GM12878 (cell line): Measurements from ENCODE around the gene ATG9B. TPM values are rescaled to one million over a fixed set of nuclear protein-coding genes. Genes with fewer than 3 reads are reported as not detected.

Experiments
- CBFB ChIP-seq: IDR thresholded peaks from 2 replicates; pipeline ENCODE4 v1.6.1; 2016; ENCODE audit warnings: antibody characterized with exemption, low read depth
- CHD1 ChIP-seq: IDR thresholded peaks from 2 replicates; pipeline ENCODE4 v1.6.1; 2012; ENCODE audit warnings: low read depth, low read length, improper control_type of control experiment
- DPF2 ChIP-seq: fragments of 450-650 bp; IDR thresholded peaks from 2 replicates; pipeline ENCODE4 v1.6.1; 2017; ENCODE audit warnings: mild to moderate bottlenecking
- E4F1 ChIP-seq: fragments of 450-650 bp; IDR thresholded peaks from 2 replicates; pipeline ENCODE4 v1.6.1; 2018; ENCODE audit warnings: borderline replicate concordance, mild to moderate bottlenecking; ENCODE audit not compliant: partially characterized antibody
- EP300 ChIP-seq, 2 experiments: fragments of 150-350 bp in 1 of 2; IDR thresholded peaks; 2 replicates each; pipeline ENCODE4 v1.6.1; 2011 to 2012; ENCODE audit warnings: low read depth in 2 of 2, low read length in 2 of 2, borderline replicate concordance in 1 of 2, improper control_type of control experiment in 1 of 2, inconsistent platforms in 1 of 2; ENCODE audit not compliant: control insufficient read depth in 1 of 2
- HDGF ChIP-seq: fragments of 450-650 bp; IDR thresholded peaks from 2 replicates; pipeline ENCODE4 v1.6.1; 2016; ENCODE audit warnings: antibody characterized with exemption
- KLF5 ChIP-seq: fragments of 450-650 bp; IDR thresholded peaks from 2 replicates; pipeline ENCODE4 v1.6.1; 2014; ENCODE audit warnings: mild to moderate bottlenecking; ENCODE audit not compliant: partially characterized antibody
- LARP7 ChIP-seq: fragments of 450-650 bp; IDR thresholded peaks from 2 replicates; pipeline ENCODE4 v1.6.1; 2017; ENCODE audit warnings: mild to moderate bottlenecking
- MEF2B ChIP-seq: fragments of 450-650 bp; IDR thresholded peaks from 2 replicates; pipeline ENCODE4 v1.6.1; 2018; ENCODE audit warnings: mild to moderate bottlenecking, moderate library complexity; ENCODE audit not compliant: partially characterized antibody, poor library complexity, severe bottlenecking
- NRF1 ChIP-seq: conservative IDR thresholded peaks from 2 replicates; pipeline ENCODE4 v1.6.1; 2011; ENCODE audit warnings: mild to moderate bottlenecking, low read depth, low read length, improper control_type of control experiment
- ZBTB40 ChIP-seq: fragments of 450-650 bp; IDR thresholded peaks from 2 replicates; pipeline ENCODE4 v1.6.1; 2016; ENCODE audit warnings: mild to moderate bottlenecking, moderate library complexity, borderline replicate concordance
- ZZZ3 ChIP-seq: IDR thresholded peaks from 2 replicates; pipeline ENCODE4 v1.6.1; 2011; ENCODE audit warnings: low read depth; ENCODE audit not compliant: control insufficient read depth, insufficient read length
- polyA plus RNA-seq, 11 experiments: library from polyadenylated mRNA; depleted of rRNA in 4 of 11; unstranded in 6 of 11; stranded (reverse) in 5 of 11; fragments of >200 nt; fragmentation: Nextera tagmentation in 4 of 11; fragmentation: Illumina TruSeq in 1 of 11; extraction: Ambion mirVana in 4 of 11; extraction: Trizol in 1 of 11; gene quantifications; 1 replicate in 1 of 11; 2 replicates in 10 of 11; pipeline versions ENCODE4 v1.2.1 to v1.2.3, GENCODE V29; 2011 to 2016; ENCODE audit warnings: inconsistent platforms in 2 of 11, missing spikeins in 2 of 11, low read depth in 1 of 11
- total RNA-seq, 4 experiments: library from RNA; depleted of rRNA in 3 of 4; stranded (reverse); fragments of >200 nt in 3 of 4; fragmentation: Illumina TruSeq in 1 of 4; extraction: Trizol in 1 of 4; gene quantifications; 2 replicates each; pipeline versions ENCODE4 v1.2.1 to v1.2.3, GENCODE V29; 2013 to 2021

ATG9B gene
- total and polyA plus RNA-seq, 10 of the 15 experiments (the other 5 are each of a cell fraction or from before 2014, with no cell fraction given) = 0.01 to 0.83 (median 0.12) TPM; not detected in 2

- TF ChIP-seq ZBTB40 (peak; percentile 90), ZZZ3 (no peak), LARP7 (no peak), NRF1 (peak; percentile 37; the same call in 1 of the 2 replicates), KLF5 (no peak), MEF2B (no peak), DPF2 (peak; percentile 57), CHD1 (no peak), HDGF (0 out of 2 replicates have a peak, but pooled peaks have one; percentile 64), E4F1 (peak; percentile 64), EP300 (IDR thresholded peaks at IDR 0.05; ENCODE audit: borderline replicate concordance in 1 of 2, control insufficient read depth in 1 of 2, low read depth in 2 of 2, low read length in 2 of 2) (peak in 1 of 2 experiments; percentile 8; a peak in 1 of 4 replicates), CBFB (peak; percentile 40; the same call in 1 of the 2 replicates)
- TF ChIP-seq, all 136 proteins: peak for 38
Observed at GRCh38 chr7:151057989-151058780, 33.9 kb upstream of the ATG9B start (continued).
